GM23338 (cell line): ENCODE data around the gene SLC25A30.

ENCODE experiments used
- CREB1 ChIP-seq: fragments of 250-450 bp; sonication (Bioruptor Pico); IDR thresholded peaks from 2 replicates; pipeline ENCODE4 v1.5.0; 2020; ENCODE audit warnings: low read depth, mild to moderate bottlenecking, moderate library complexity
- CTCF ChIP-seq, 2 experiments: fragments of 200-600 bp in 1 of 2; sonication (generic) in 1 of 2; conservative IDR thresholded peaks; 2 replicates each; pipeline versions ENCODE4 v1.5.1 to v1.6.1; 2016 to 2017; ENCODE audit warnings: antibody characterized with exemption in 2 of 2, low read depth in 2 of 2, mild to moderate bottlenecking in 2 of 2, moderate library complexity in 1 of 2
- EZH2 ChIP-seq: fragments of 200-600 bp; sonication (generic); IDR thresholded peaks from one replicate; pipeline ENCODE4 v1.8.0; 2017; ENCODE audit warnings: antibody characterized with exemption, mild to moderate bottlenecking, low read depth; ENCODE audit not compliant: unreplicated experiment
- EZH2phosphoT487 ChIP-seq: fragments of 200-600 bp; sonication (generic); IDR thresholded peaks from one replicate; pipeline ENCODE4 v1.8.1; 2018; ENCODE audit warnings: antibody characterized with exemption; ENCODE audit not compliant: unreplicated experiment
- JUNB ChIP-seq: IDR thresholded peaks from one replicate; pipeline ENCODE4 v1.6.1; 2016; ENCODE audit warnings: antibody characterized with exemption; ENCODE audit not compliant: unreplicated experiment
- NANOG ChIP-seq: IDR thresholded peaks from 2 replicates; pipeline ENCODE4 v1.6.1; 2016; ENCODE audit warnings: antibody characterized with exemption, borderline replicate concordance
- POLR2AphosphoS5 ChIP-seq: IDR thresholded peaks from 2 replicates; pipeline ENCODE4 v1.6.1; 2016; ENCODE audit warnings: antibody characterized with exemption, low read depth
- TF ChIP-seq, protein P1 (sequence below): IDR thresholded peaks from one replicate; pipeline ENCODE4 v1.6.1; 2018; ENCODE audit warnings: antibody characterized with exemption; ENCODE audit not compliant: unreplicated experiment
- TF ChIP-seq, protein P2 (sequence below): IDR thresholded peaks from 2 replicates; pipeline ENCODE4 v1.6.1; 2016; ENCODE audit warnings: antibody characterized with exemption
- TF ChIP-seq, protein P3 (sequence below): fragments of 250-450 bp; sonication (Bioruptor Pico); IDR thresholded peaks from 2 replicates; pipeline ENCODE4 v1.5.0; 2020; ENCODE audit warnings: mild to moderate bottlenecking, moderate library complexity

GRCh38 chr13:45388664-45389063, 29.5 kb downstream of the SLC25A30 start:
- TF ChIP-seq EZH2phosphoT487 = no peak
- TF ChIP-seq CTCF (conservative IDR thresholded peaks at IDR 0.05; ENCODE audit: low read depth in 2 of 2) = no peak
- no peak for TF ChIP-seq JUNB
- TF ChIP-seq POLR2AphosphoS5 = no peak
- no peak for TF ChIP-seq EZH2
- TF ChIP-seq, protein P1, sequence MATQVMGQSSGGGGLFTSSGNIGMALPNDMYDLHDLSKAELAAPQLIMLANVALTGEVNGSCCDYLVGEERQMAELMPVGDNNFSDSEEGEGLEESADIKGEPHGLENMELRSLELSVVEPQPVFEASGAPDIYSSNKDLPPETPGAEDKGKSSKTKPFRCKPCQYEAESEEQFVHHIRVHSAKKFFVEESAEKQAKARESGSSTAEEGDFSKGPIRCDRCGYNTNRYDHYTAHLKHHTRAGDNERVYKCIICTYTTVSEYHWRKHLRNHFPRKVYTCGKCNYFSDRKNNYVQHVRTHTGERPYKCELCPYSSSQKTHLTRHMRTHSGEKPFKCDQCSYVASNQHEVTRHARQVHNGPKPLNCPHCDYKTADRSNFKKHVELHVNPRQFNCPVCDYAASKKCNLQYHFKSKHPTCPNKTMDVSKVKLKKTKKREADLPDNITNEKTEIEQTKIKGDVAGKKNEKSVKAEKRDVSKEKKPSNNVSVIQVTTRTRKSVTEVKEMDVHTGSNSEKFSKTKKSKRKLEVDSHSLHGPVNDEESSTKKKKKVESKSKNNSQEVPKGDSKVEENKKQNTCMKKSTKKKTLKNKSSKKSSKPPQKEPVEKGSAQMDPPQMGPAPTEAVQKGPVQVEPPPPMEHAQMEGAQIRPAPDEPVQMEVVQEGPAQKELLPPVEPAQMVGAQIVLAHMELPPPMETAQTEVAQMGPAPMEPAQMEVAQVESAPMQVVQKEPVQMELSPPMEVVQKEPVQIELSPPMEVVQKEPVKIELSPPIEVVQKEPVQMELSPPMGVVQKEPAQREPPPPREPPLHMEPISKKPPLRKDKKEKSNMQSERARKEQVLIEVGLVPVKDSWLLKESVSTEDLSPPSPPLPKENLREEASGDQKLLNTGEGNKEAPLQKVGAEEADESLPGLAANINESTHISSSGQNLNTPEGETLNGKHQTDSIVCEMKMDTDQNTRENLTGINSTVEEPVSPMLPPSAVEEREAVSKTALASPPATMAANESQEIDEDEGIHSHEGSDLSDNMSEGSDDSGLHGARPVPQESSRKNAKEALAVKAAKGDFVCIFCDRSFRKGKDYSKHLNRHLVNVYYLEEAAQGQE = no peak
- TF ChIP-seq, protein P2, sequence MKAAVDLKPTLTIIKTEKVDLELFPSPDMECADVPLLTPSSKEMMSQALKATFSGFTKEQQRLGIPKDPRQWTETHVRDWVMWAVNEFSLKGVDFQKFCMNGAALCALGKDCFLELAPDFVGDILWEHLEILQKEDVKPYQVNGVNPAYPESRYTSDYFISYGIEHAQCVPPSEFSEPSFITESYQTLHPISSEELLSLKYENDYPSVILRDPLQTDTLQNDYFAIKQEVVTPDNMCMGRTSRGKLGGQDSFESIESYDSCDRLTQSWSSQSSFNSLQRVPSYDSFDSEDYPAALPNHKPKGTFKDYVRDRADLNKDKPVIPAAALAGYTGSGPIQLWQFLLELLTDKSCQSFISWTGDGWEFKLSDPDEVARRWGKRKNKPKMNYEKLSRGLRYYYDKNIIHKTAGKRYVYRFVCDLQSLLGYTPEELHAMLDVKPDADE = no peak
- no peak for TF ChIP-seq CREB1
- TF ChIP-seq, protein P3, sequence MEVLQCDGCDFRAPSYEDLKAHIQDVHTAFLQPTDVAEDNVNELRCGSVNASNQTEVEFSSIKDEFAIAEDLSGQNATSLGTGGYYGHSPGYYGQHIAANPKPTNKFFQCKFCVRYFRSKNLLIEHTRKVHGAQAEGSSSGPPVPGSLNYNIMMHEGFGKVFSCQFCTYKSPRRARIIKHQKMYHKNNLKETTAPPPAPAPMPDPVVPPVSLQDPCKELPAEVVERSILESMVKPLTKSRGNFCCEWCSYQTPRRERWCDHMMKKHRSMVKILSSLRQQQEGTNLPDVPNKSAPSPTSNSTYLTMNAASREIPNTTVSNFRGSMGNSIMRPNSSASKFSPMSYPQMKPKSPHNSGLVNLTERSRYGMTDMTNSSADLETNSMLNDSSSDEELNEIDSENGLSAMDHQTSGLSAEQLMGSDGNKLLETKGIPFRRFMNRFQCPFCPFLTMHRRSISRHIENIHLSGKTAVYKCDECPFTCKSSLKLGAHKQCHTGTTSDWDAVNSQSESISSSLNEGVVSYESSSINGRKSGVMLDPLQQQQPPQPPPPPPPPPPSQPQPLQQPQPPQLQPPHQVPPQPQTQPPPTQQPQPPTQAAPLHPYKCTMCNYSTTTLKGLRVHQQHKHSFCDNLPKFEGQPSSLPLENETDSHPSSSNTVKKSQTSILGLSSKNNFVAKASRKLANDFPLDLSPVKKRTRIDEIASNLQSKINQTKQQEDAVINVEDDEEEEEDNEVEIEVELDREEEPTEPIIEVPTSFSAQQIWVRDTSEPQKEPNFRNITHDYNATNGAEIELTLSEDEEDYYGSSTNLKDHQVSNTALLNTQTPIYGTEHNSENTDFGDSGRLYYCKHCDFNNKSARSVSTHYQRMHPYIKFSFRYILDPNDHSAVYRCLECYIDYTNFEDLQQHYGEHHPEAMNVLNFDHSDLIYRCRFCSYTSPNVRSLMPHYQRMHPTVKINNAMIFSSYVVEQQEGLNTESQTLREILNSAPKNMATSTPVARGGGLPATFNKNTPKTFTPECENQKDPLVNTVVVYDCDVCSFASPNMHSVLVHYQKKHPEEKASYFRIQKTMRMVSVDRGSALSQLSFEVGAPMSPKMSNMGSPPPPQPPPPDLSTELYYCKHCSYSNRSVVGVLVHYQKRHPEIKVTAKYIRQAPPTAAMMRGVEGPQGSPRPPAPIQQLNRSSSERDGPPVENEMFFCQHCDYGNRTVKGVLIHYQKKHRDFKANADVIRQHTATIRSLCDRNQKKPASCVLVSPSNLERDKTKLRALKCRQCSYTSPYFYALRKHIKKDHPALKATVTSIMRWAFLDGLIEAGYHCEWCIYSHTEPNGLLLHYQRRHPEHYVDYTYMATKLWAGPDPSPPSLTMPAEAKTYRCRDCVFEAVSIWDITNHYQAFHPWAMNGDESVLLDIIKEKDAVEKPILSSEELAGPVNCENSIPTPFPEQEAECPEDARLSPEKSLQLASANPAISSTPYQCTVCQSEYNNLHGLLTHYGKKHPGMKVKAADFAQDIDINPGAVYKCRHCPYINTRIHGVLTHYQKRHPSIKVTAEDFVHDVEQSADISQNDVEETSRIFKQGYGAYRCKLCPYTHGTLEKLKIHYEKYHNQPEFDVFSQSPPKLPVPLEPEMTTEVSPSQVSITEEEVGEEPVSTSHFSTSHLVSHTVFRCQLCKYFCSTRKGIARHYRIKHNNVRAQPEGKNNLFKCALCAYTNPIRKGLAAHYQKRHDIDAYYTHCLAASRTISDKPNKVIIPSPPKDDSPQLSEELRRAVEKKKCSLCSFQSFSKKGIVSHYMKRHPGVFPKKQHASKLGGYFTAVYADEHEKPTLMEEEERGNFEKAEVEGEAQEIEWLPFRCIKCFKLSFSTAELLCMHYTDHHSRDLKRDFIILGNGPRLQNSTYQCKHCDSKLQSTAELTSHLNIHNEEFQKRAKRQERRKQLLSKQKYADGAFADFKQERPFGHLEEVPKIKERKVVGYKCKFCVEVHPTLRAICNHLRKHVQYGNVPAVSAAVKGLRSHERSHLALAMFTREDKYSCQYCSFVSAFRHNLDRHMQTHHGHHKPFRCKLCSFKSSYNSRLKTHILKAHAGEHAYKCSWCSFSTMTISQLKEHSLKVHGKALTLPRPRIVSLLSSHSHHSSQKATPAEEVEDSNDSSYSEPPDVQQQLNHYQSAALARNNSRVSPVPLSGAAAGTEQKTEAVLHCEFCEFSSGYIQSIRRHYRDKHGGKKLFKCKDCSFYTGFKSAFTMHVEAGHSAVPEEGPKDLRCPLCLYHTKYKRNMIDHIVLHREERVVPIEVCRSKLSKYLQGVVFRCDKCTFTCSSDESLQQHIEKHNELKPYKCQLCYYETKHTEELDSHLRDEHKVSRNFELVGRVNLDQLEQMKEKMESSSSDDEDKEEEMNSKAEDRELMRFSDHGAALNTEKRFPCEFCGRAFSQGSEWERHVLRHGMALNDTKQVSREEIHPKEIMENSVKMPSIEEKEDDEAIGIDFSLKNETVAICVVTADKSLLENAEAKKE (CRISPR knock-in tag) = no peak
- TF ChIP-seq NANOG = no peak
